Transverse colon (tissue), 4 donors: ENCODE measurements around the gene SLC25A36. TPM values are rescaled to one million over a fixed set of nuclear protein-coding genes. Genes with fewer than 3 reads are reported as not detected.

Experiments
- DNase-seq: peaks from one replicate; pipeline ENCODE4 v3.0.0-alpha.2; 2019
- H3K27ac ChIP-seq, 4 donors: fragments of 200-600 bp; sonication (generic); 2 replicates each; pipeline ENCODE4 v1.5.1; 2016 to 2018; ENCODE audit warnings: inconsistent platforms in 4 of 4
- H3K27me3 ChIP-seq: fragments of 200-600 bp; sonication (generic); 2 replicates; pipeline ENCODE4 v1.5.1; 2017; ENCODE audit warnings: inconsistent platforms
- H3K36me3 ChIP-seq, 4 donors: fragments of 200-600 bp; sonication (generic); 2 replicates each; pipeline ENCODE4 v1.5.1; 2017 to 2019; ENCODE audit warnings: inconsistent platforms in 4 of 4
- H3K4me1 ChIP-seq, 4 donors: fragments of 200-600 bp; sonication (generic); 2 replicates each; pipeline ENCODE4 v1.5.1; 2017 to 2020; ENCODE audit warnings: inconsistent platforms in 4 of 4
- H3K4me3 ChIP-seq, 4 donors: fragments of 200-600 bp; sonication (generic); 1 replicate in 1 of 4; 2 replicates in 3 of 4; pipeline versions ENCODE4 v1.5.1 to v1.6.1; 2017 to 2019; ENCODE audit warnings: inconsistent platforms in 4 of 4
- H3K9me3 ChIP-seq, 2 donors: fragments of 200-600 bp; sonication (generic); 2 replicates each; pipeline ENCODE4 v1.5.1; 2017 to 2019; ENCODE audit warnings: inconsistent platforms in 2 of 2
- EP300 ChIP-seq: sonication (generic); formaldehyde crosslinking; IDR thresholded peaks from one replicate; pipeline ENCODE4 v1.6.1; 2017; ENCODE audit warnings: antibody characterized with exemption, low read depth
- POLR2A ChIP-seq: fragments of 450-650 bp; IDR thresholded peaks from one replicate; pipeline ENCODE4 v1.6.1; 2016; ENCODE audit warnings: antibody characterized with exemption, mild to moderate bottlenecking, moderate library complexity
- POLR2AphosphoS5 ChIP-seq, 3 donors: sonication (generic); formaldehyde crosslinking; IDR thresholded peaks; one replicate each; pipeline ENCODE4 v1.6.1; 2016; ENCODE audit warnings: antibody characterized with exemption in 3 of 3
- WGBS, 2 donors: methylation state at CpG; one replicate each; pipeline ENCODE4 v1.1.5; 2018; ENCODE audit warnings: low coverage in 1 of 2; 5-methylcytosine and 5-hydroxymethylcytosine counted together
- in situ Hi-C, 4 donors: fragments of 200-750 bp; cut with MboI; loops; one replicate each; pipeline versions ENCODE4 v1.15.0 to v1.15.1; 2017; ENCODE audit warnings: low sequenced_read_pairs in 3 of 4, low pct_ligation_motif_present in 1 of 4, low pct_unique_long_range_greater_than_20kb in 1 of 4
- intact Hi-C: fragments of 100-400 bp; cut with DNase I; formaldehyde crosslinking; loops from one replicate; pipeline ENCODE4 v1.15.1; 2023; ENCODE audit warnings: low total_unique reads
- total RNA-seq, 4 donors: library from RNA; depleted of rRNA; stranded (reverse); fragments of >200 nt; gene quantifications; one replicate each; pipeline ENCODE4 v1.1.0, GENCODE V29; 2016
- TF ChIP-seq, protein P1 (sequence below), 5 experiments: fragments of 200-600 bp in 3 of 5; fragments of 450-650 bp in 2 of 5; sonication (generic) in 3 of 5; IDR thresholded peaks; 1 replicate in 2 of 5; 2 replicates in 3 of 5; pipeline ENCODE4 v1.5.1; 2016 to 2017; ENCODE audit warnings: antibody characterized with exemption in 5 of 5, inconsistent platforms in 3 of 5, mild to moderate bottlenecking in 2 of 5, moderate library complexity in 1 of 5

The SLC25A36 gene
- total RNA-seq, 4 donors from 2014 or later = 48.0 to 87.6 (median 54.8) TPM

DNA sequence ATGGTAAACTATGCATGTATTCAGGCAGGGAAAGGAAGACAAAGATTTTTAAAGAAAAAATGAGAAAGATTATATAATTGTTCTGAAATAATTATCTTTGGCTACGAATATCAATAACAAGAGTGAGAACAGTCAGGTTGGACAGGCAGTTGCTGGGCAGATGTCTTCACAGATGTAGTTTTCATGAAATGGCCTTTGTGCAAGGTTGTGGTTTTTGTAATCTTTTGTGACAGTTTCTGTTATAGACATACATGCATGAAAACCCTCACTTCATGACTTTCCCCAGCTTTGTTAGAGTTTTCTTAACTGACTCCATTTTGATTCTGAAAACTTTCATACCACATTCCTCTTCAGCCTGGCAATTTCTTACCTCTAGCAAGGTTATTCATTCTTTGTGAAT, 34.9 kb upstream of the SLC25A36 start:
- TF ChIP-seq, protein P1, sequence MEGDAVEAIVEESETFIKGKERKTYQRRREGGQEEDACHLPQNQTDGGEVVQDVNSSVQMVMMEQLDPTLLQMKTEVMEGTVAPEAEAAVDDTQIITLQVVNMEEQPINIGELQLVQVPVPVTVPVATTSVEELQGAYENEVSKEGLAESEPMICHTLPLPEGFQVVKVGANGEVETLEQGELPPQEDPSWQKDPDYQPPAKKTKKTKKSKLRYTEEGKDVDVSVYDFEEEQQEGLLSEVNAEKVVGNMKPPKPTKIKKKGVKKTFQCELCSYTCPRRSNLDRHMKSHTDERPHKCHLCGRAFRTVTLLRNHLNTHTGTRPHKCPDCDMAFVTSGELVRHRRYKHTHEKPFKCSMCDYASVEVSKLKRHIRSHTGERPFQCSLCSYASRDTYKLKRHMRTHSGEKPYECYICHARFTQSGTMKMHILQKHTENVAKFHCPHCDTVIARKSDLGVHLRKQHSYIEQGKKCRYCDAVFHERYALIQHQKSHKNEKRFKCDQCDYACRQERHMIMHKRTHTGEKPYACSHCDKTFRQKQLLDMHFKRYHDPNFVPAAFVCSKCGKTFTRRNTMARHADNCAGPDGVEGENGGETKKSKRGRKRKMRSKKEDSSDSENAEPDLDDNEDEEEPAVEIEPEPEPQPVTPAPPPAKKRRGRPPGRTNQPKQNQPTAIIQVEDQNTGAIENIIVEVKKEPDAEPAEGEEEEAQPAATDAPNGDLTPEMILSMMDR (IDR thresholded peaks at IDR 0.05) = no peak
- TF ChIP-seq POLR2A = no peak
- no peak for TF ChIP-seq POLR2AphosphoS5 (IDR thresholded peaks at IDR 0.05)
- TF ChIP-seq EP300 = no peak

DNA sequence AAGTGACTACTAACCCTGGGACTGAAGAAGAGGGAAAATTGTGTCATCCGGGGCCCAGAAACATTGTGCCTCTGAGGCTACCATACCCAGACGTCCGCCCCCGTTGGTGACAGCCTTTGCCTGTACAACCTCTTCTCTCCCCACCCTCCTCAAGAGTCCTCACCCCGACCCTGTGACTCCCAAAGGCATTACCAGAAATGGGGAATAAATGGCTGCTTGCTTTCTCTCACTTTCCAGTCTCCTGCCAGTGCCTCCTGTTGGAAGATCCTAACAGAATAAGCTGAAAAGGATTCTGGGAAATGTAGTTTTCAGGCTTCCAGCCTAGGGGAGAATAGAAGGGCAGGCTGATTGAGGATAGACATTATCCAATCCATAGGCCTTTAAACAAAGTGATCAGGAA, 30.8 kb upstream of the SLC25A36 start:
- in situ Hi-C loops (no loop called here), intact Hi-C loops (no loop called here)
- Histone ChIP-seq H3K4me1 (no peaks in the 10 kb centered on the region), H3K27ac (no peak overlapping the region), H3K36me3 (no peaks in the 10 kb centered on the region), H3K4me3 (no peak overlapping the region), H3K9me3 (no peaks in the 10 kb centered on the region), H3K27me3 (peaks cover 5% of the 10 kb centered on the region)
- WGBS, 2 donors = 30 to 62% methylated on average over 2 to 5 of the region's 5 CpGs
- TF ChIP-seq, protein P1 (IDR thresholded peaks at IDR 0.05) = no peak
- TF ChIP-seq EP300 (no peak), POLR2A (no peak), POLR2AphosphoS5 (IDR thresholded peaks at IDR 0.05) (no peak)
- no peak for DNase-seq

More for the DNA sequence above, 34.9 kb upstream of the SLC25A36 start:
- Histone ChIP-seq H3K36me3 (no peaks in the 10 kb centered on the region), H3K4me1 (no peaks in the 10 kb centered on the region), H3K27me3 (peaks cover 5% of the 10 kb centered on the region), H3K4me3 (no peak overlapping the region), H3K27ac (no peak overlapping the region), H3K9me3 (no peaks in the 10 kb centered on the region)
- intact Hi-C loops (no loop called here), in situ Hi-C loops (no loop called here)
- 79 to 82% methylated on average over 1 of the region's 1 CpG for WGBS, 2 donors
- no peak for DNase-seq

DNA sequence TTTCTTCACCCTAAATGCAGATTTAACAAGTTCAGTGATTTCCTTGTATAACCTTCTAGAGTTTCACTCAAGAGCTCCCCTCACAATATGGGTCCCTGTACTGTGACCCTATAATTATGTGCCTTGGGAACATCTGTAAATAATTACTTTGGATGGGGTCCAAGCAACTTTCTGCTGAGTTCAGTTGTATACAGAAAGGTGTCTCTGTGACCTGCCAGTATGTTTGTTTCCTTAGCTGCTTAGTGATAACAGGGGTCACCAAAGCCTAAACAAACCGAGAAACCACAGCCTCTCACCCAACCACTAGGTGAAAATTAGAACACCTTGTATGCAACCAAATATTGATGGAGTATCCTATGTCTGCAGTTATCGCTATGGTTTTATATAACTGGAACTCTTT, 29.8 kb upstream of the SLC25A36 start:
- no peak overlapping the region for H3K4me3 ChIP-seq
- 51 to 100% methylated on average over 1 to 2 of the region's 2 CpGs for WGBS, 2 donors
- no peaks in the 10 kb centered on the region for H3K9me3 ChIP-seq
- TF ChIP-seq, protein P1 (IDR thresholded peaks at IDR 0.05) = no peak
- no peak for TF ChIP-seq POLR2A
- TF ChIP-seq EP300 = no peak
- TF ChIP-seq POLR2AphosphoS5 (IDR thresholded peaks at IDR 0.05) = no peak
- peaks cover 5% of the 10 kb centered on the region for H3K27me3 ChIP-seq
- no peaks in the 10 kb centered on the region for H3K4me1 ChIP-seq
- H3K36me3 ChIP-seq = no peaks in the 10 kb centered on the region
- intact Hi-C loops (no loop called here), in situ Hi-C loops (no loop called here)
- no peak overlapping the region for H3K27ac ChIP-seq
- no peak for DNase-seq

DNA sequence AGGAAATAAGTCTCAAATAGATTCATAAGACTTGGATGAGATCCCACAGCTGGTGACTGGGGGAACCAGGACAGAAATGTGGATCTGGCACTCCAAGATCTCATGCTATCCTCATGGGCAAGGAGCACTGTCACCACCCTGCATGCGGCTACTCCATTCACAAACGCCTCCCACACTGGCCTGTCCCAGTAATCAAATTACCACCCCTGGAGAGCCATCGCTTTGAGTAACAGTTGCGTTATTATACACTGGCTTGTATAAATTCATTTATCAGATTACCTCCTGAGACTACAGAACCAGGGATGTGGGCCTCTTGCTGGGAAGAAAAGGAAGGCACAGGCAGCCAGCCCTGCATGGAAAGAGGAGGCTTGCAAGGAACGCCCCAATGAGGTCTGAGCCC, 27.9 kb upstream of the SLC25A36 start:
- Histone ChIP-seq H3K4me3 (no peak overlapping the region), H3K27ac (no peak overlapping the region), H3K4me1 (peaks cover 0 to 4% (median 0%) of the 10 kb centered on the region in 4 donors), H3K27me3 (no peaks in the 10 kb centered on the region), H3K9me3 (no peaks in the 10 kb centered on the region), H3K36me3 (no peaks in the 10 kb centered on the region)
- TF ChIP-seq POLR2A = no peak
- TF ChIP-seq, protein P1 (IDR thresholded peaks at IDR 0.05) = no peak
- no peak for TF ChIP-seq EP300
- no peak for TF ChIP-seq POLR2AphosphoS5 (IDR thresholded peaks at IDR 0.05)
- in situ Hi-C loops = no loop called here
- intact Hi-C loops = no loop called here
- WGBS, 2 donors = 88% methylated on average over 5 of the region's 5 CpGs; no CpG with 5 or more reads in 1 of the 2 donors
- no peak for DNase-seq
